Thyroid gland (tissue), 4 donors: ENCODE data around the gene NAP1L5. TPM values are rescaled to one million over a fixed set of nuclear protein-coding genes. Genes with fewer than 3 reads are reported as not detected.

Experiments
- DNase-seq, 2 donors: peaks; one replicate each; pipeline ENCODE4 v3.0.0-alpha.2; 2019
- H3K27ac ChIP-seq, 3 donors: fragments of 200-600 bp; sonication (generic); 1 replicate in 2 of 3; 2 replicates in 1 of 3; pipeline ENCODE4 v1.5.1; 2016 to 2019; ENCODE audit warnings: mild to moderate bottlenecking in 1 of 3, moderate library complexity in 1 of 3
- H3K27me3 ChIP-seq: fragments of 200-600 bp; sonication (generic); one replicate; pipeline ENCODE4 v1.5.1; 2019
- H3K36me3 ChIP-seq, 2 donors: fragments of 200-600 bp; sonication (generic); one replicate each; pipeline ENCODE4 v1.5.1; 2016 to 2019
- H3K4me1 ChIP-seq, 2 donors: fragments of 200-600 bp; sonication (generic); one replicate each; pipeline ENCODE4 v1.5.1; 2017 to 2019
- H3K4me3 ChIP-seq, 3 donors: fragments of 200-600 bp; sonication (generic); replicated peaks in 1 of 3; 1 replicate in 2 of 3; 2 replicates in 1 of 3; pipeline ENCODE4 v1.5.1; 2016; ENCODE audit warnings: mild to moderate bottlenecking in 1 of 3
- H3K9me3 ChIP-seq: fragments of 200-600 bp; sonication (generic); one replicate; pipeline ENCODE4 v1.5.1; 2017
- CTCF ChIP-seq, 6 experiments: fragments of 200-600 bp in 3 of 6; fragments of 450-650 bp in 3 of 6; sonication (generic) in 3 of 6; IDR thresholded peaks; one replicate each; pipeline ENCODE4 v1.5.1; 2016 to 2019; ENCODE audit warnings: antibody characterized with exemption in 6 of 6, mild to moderate bottlenecking in 2 of 6, inconsistent platforms in 1 of 6, moderate library complexity in 1 of 6
- POLR2A ChIP-seq, 2 donors: fragments of 450-650 bp; IDR thresholded peaks; one replicate each; pipeline ENCODE4 v1.6.1; 2017; ENCODE audit warnings: antibody characterized with exemption in 2 of 2, mild to moderate bottlenecking in 2 of 2, moderate library complexity in 1 of 2
- WGBS, 2 donors: methylation state at CpG; one replicate each; pipeline ENCODE4 v1.1.5; 2017; 5-methylcytosine and 5-hydroxymethylcytosine counted together
- intact Hi-C: fragments of 100-400 bp; cut with DNase I; formaldehyde crosslinking; loops from one replicate; pipeline ENCODE4 v1.15.1; 2023
- total RNA-seq, 4 donors: library from RNA; depleted of rRNA; stranded (reverse); fragments of >200 nt; gene quantifications; one replicate each; pipeline ENCODE4 v1.2.3, GENCODE V29; 2016

NAP1L5 gene
- total RNA-seq, 4 donors from 2014 or later = 14.1 to 16.3 (median 16.2) TPM

GRCh38 chr4:88705805-88706492, 8.3 kb upstream of the NAP1L5 start:
- TF ChIP-seq CTCF (IDR thresholded peaks at IDR 0.05) = no peak
- TF ChIP-seq POLR2A (IDR thresholded peaks at IDR 0.05) = no peak
- H3K9me3 ChIP-seq = no peaks in the 10 kb centered on the region
- no peaks in the 10 kb centered on the region for H3K27me3 ChIP-seq
- peak overlapping the region; percentile 3 to 52 (median 29) for H3K27ac ChIP-seq
- H3K4me1 ChIP-seq = peaks cover 8 to 10% of the 10 kb centered on the region in 2 donors
- intact Hi-C loops = loop anchor here (5.0 to 10.0 kb wide), 2 partner anchors 109 to 316 kb away; no protein-coding TSS in a partner anchor
- no peak for DNase-seq
- no peak overlapping the region for H3K4me3 ChIP-seq
- 57 to 59% methylated on average over 3 of the region's 3 CpGs for WGBS, 2 donors
- H3K36me3 ChIP-seq = no peaks in the 10 kb centered on the region

- no peaks in the 10 kb centered on the region for H3K27me3 ChIP-seq
- H3K27ac ChIP-seq = peak overlapping the region in 2 of 3 donors; percentile 3 to 29
- TF ChIP-seq CTCF (IDR thresholded peaks at IDR 0.05) (no peak), POLR2A (IDR thresholded peaks at IDR 0.05) (no peak)
- peaks cover 8 to 10% of the 10 kb centered on the region in 2 donors for H3K4me1 ChIP-seq
- H3K36me3 ChIP-seq = no peaks in the 10 kb centered on the region
- no peaks in the 10 kb centered on the region for H3K9me3 ChIP-seq
- intact Hi-C loops = loop anchor here (5.0 to 10.0 kb wide), 2 partner anchors 110 to 317 kb away; no protein-coding TSS in a partner anchor
- H3K4me3 ChIP-seq = no peak overlapping the region
- no peak for DNase-seq
Measured at GRCh38 chr4:88705223-88705622, 7.6 kb upstream of the NAP1L5 start.

- WGBS, 2 donors = 85 to 86% methylated on average over 2 of the region's 2 CpGs
- TF ChIP-seq POLR2A (IDR thresholded peaks at IDR 0.05) = no peak
- TF ChIP-seq CTCF (IDR thresholded peaks at IDR 0.05) = no peak
- Histone ChIP-seq H3K4me3 (no peak overlapping the region), H3K9me3 (no peaks in the 10 kb centered on the region), H3K27me3 (no peaks in the 10 kb centered on the region), H3K27ac (no peak overlapping the region), H3K36me3 (no peaks in the 10 kb centered on the region), H3K4me1 (peaks cover 8 to 10% of the 10 kb centered on the region in 2 donors)
- intact Hi-C loops = loop anchor here (10.0 kb wide), 1 partner anchor 112 kb away; no protein-coding TSS in a partner anchor
- DNase-seq = no peak
Measured at GRCh38 chr4:88702782-88703181, 5.2 kb upstream of the NAP1L5 start.

- H3K36me3 ChIP-seq = no peaks in the 10 kb centered on the region
- H3K4me3 ChIP-seq = no peak overlapping the region
- TF ChIP-seq POLR2A (IDR thresholded peaks at IDR 0.05) (no peak), CTCF (IDR thresholded peaks at IDR 0.05) (no peak)
- H3K27ac ChIP-seq = no peak overlapping the region
- no peaks in the 10 kb centered on the region for H3K9me3 ChIP-seq
- H3K4me1 ChIP-seq = no peaks in the 10 kb centered on the region
- no peak for DNase-seq
- WGBS, 2 donors = 97 to 98% methylated on average over 7 of the region's 7 CpGs
- intact Hi-C loops = no loop called here
- H3K27me3 ChIP-seq = no peaks in the 10 kb centered on the region
Measured at GRCh38 chr4:88698519-88698918, 890 bp upstream of the NAP1L5 start.

- intact Hi-C loops = no loop called here
- H3K4me1 ChIP-seq = no peaks in the 10 kb centered on the region
- H3K27me3 ChIP-seq = no peaks in the 10 kb centered on the region
- peak overlapping the region; percentile 10 to 52 (median 16) for H3K4me3 ChIP-seq
- TF ChIP-seq POLR2A (IDR thresholded peaks at IDR 0.05) (no peak), CTCF (IDR thresholded peaks at IDR 0.05) (no peak)
- 43 to 58% methylated on average over 18 of the region's 18 CpGs for WGBS, 2 donors
- H3K27ac ChIP-seq = peak overlapping the region; percentile 69 to 71 (median 71)
- peak; percentile 16 to 26 for DNase-seq
- H3K36me3 ChIP-seq = no peaks in the 10 kb centered on the region
- H3K9me3 ChIP-seq = no peaks in the 10 kb centered on the region
Measured at GRCh38 chr4:88697141-88697540, 488 bp downstream of the NAP1L5 start.
